Right renal pelvis (tissue), 4 donors: ENCODE measurements around the gene HLX. TPM values are rescaled to one million over a fixed set of nuclear protein-coding genes. Genes with fewer than 3 reads are reported as not detected.

ENCODE experiments used
- DNase-seq, 4 donors: peaks; one replicate each; pipeline ENCODE4 v3.0.0-alpha.2; 2013; ENCODE audit warnings: low read depth in 4 of 4, low spot score in 3 of 4, missing footprints in 1 of 4
- polyA plus RNA-seq, 4 donors: library from polyadenylated mRNA; unstranded; fragments of 120-200 nt; gene quantifications; one replicate each; pipeline ENCODE4 v1.2.1, GENCODE V29; 2013; ENCODE audit not compliant: insufficient read length in 4 of 4

Gene HLX
- polyA plus RNA-seq, 4 donors = 9.0 to 12.2 (median 10.3) TPM

GRCh38 chr1:220880726-220881506 lies 1.7 kb downstream of the HLX start:
- DNase-seq = no peak

- no peak for DNase-seq
Observed at GRCh38 chr1:220882061-220882891, 3.0 kb downstream of the HLX start.

- no peak for DNase-seq
Observed at GRCh38 chr1:220884109-220884980, 5.1 kb downstream of the HLX start.

- no peak for DNase-seq
Observed at GRCh38 chr1:220884981-220885918, 6.0 kb downstream of the HLX start.

GRCh38 chr1:220885971-220886370 lies 6.7 kb downstream of the HLX start:
- no peak for DNase-seq

- DNase-seq = no peak
Observed at GRCh38 chr1:220886470-220887201, 7.4 kb downstream of the HLX start.

GRCh38 chr1:220887202-220887519 lies 7.9 kb downstream of the HLX start:
- DNase-seq = no peak

- DNase-seq = no peak
Observed at GRCh38 chr1:220887520-220888416, 8.5 kb downstream of the HLX start.

- no peak for DNase-seq
Observed at GRCh38 chr1:220888417-220888986, 9.3 kb downstream of the HLX start.

- DNase-seq = no peak
Observed at GRCh38 chr1:220889333-220889732, 10.1 kb downstream of the HLX start.

- DNase-seq = no peak
Observed at GRCh38 chr1:220889848-220890287, 10.6 kb downstream of the HLX start.

GRCh38 chr1:220890602-220891001 lies 11.4 kb downstream of the HLX start:
- no peak for DNase-seq

GRCh38 chr1:220891224-220892085 lies 12.2 kb downstream of the HLX start:
- DNase-seq = no peak

- DNase-seq = no peak
Observed at GRCh38 chr1:220892086-220892376, 12.8 kb downstream of the HLX start.

- DNase-seq = no peak
Observed at GRCh38 chr1:220892997-220893700, 13.9 kb downstream of the HLX start.

- DNase-seq = no peak
Observed at GRCh38 chr1:220893701-220894024, 14.4 kb downstream of the HLX start.
